K562 (cell line): ENCODE results near the gene KHSRP. TPM values are rescaled to one million over a fixed set of nuclear protein-coding genes. Genes with fewer than 3 reads are reported as not detected.

Experiments used
- ATAC-seq: fragments of 200-7000 bp; cut with Tn5 transposase; 3 replicates; pipeline ENCODE4 v1.9.1; 2020; ENCODE audit warnings: moderate library complexity
- BruUV-seq: library from RNA; stranded (reverse); fragments of 400-500 nt; replicated peaks from 2 replicates; lab custom pipeline; 2021; lab: Mats Ljungman, UMichigan
- CTCF ChIA-PET: fragments of 300-600 bp; formaldehyde crosslinking; extraction: SDS; loops from one replicate; lab custom pipeline; 2021; ENCODE audit warnings: low intra/inter-chr PET ratio; lab: Yijun Ruan, JAX
- POLR2A ChIA-PET: fragments of 300-600, 350-650 bp; sonication (Branson Sonifier 250); formaldehyde crosslinking; extraction: SDS; loops from one replicate; lab custom pipeline; 2021; ENCODE audit warnings: antibody characterized with exemption, inconsistent platforms; lab: Yijun Ruan, JAX
- DNase-seq, 4 experiments: peaks; one replicate each; pipeline versions ENCODE4 v3.0.0 to v3.0.0-alpha.2; 2011 to 2018; ENCODE audit warnings: low spot score in 3 of 4, mixed read lengths in 3 of 4; ENCODE audit errors: extremely low read depth in 1 of 4
- FAIRE-seq: peaks from 2 replicates; lab custom pipeline; 2011; peaks lifted over from hg19 to GRCh38; lab: Jason Lieb, UNC
- H2AFZ ChIP-seq: 2 replicates; pipeline ENCODE4 v1.6.0; 2011; ENCODE audit warnings: low read depth, low read length, control low read depth, inconsistent platforms
- H3K27ac ChIP-seq: fragments of 200-600 bp; 3 replicates; pipeline ENCODE4 v1.8.0; 2011; ENCODE audit warnings: low read depth, mild to moderate bottlenecking, control low read depth, inconsistent platforms, low read length, moderate library complexity, mixed read lengths; ENCODE audit errors: extremely low read depth
- H3K27me3 ChIP-seq, 2 experiments: fragments of 300-600 bp in 1 of 2; 2 replicates in 1 of 2; 3 replicates in 1 of 2; pipeline versions ENCODE4 v1.6.0 to v1.8.0; 2011; ENCODE audit warnings: inconsistent platforms in 2 of 2, low read length in 2 of 2, mild to moderate bottlenecking in 1 of 2, mixed read lengths in 1 of 2, moderate library complexity in 1 of 2; ENCODE audit not compliant: control insufficient read depth in 2 of 2, insufficient read depth in 2 of 2
- H3K36me3 ChIP-seq: fragments of 300-600 bp; 3 replicates; pipeline ENCODE4 v1.8.0; 2011; ENCODE audit warnings: mild to moderate bottlenecking, low read length, inconsistent platforms; ENCODE audit not compliant: control insufficient read depth, insufficient read depth
- H3K4me1 ChIP-seq, 2 experiments: fragments of 200-600 bp in 1 of 2; replicated peaks in 1 of 2; 2 replicates in 1 of 2; 3 replicates in 1 of 2; pipeline versions ENCODE4 v1.5.1 to v1.8.0; 2011; ENCODE audit warnings: inconsistent platforms in 2 of 2, low read length in 2 of 2, mild to moderate bottlenecking in 1 of 2, mixed read lengths in 1 of 2, moderate library complexity in 1 of 2; ENCODE audit not compliant: control insufficient read depth in 2 of 2, insufficient read depth in 2 of 2
- H3K4me2 ChIP-seq: 2 replicates; pipeline ENCODE4 v1.6.1; 2011; ENCODE audit warnings: low read length, control low read depth, inconsistent platforms, mixed read lengths; ENCODE audit not compliant: insufficient read depth
- H3K4me3 ChIP-seq: fragments of 200-600 bp; sonication (generic), shearing (Covaris generic); 2 replicates; pipeline ENCODE4 v1.5.1; 2016; ENCODE audit warnings: control low read depth, inconsistent platforms
- H3K79me2 ChIP-seq: fragments of 200-600 bp; 3 replicates; pipeline ENCODE4 v1.8.0; 2011; ENCODE audit warnings: low read length, inconsistent platforms; ENCODE audit not compliant: control insufficient read depth, insufficient read depth
- H3K9ac ChIP-seq, 2 experiments: 2 replicates each; pipeline versions ENCODE4 v1.6.0 to v1.6.1; 2011; ENCODE audit warnings: low read depth in 2 of 2, low read length in 2 of 2, control low read depth in 1 of 2, inconsistent platforms in 1 of 2, mild to moderate bottlenecking in 1 of 2, mixed read lengths in 1 of 2; ENCODE audit not compliant: insufficient read depth in 1 of 2
- H3K9me1 ChIP-seq: one replicate; pipeline ENCODE4 v1.6.0; 2011; ENCODE audit warnings: inconsistent platforms, mild to moderate bottlenecking, low read length, moderate library complexity; ENCODE audit not compliant: control insufficient read depth, insufficient read depth
- H3K9me3 ChIP-seq: replicated peaks from 2 replicates; pipeline ENCODE4 v1.5.1; 2011; ENCODE audit warnings: low read depth, low read length, inconsistent platforms; ENCODE audit not compliant: control insufficient read depth, insufficient read depth
- H4K20me1 ChIP-seq: replicated peaks from 2 replicates; pipeline ENCODE4 v1.6.1; 2011; ENCODE audit warnings: low read length, inconsistent platforms, mixed read lengths; ENCODE audit not compliant: control insufficient read depth, insufficient read depth
- CAMTA2 ChIP-seq: fragments of 250-450 bp; sonication (Bioruptor Pico); conservative IDR thresholded peaks from 2 replicates; pipeline ENCODE4 v1.5.1; 2022
- HDAC8 ChIP-seq: fragments of 450-650 bp; IDR thresholded peaks from 2 replicates; pipeline ENCODE4 v1.6.1; 2016; ENCODE audit warnings: mild to moderate bottlenecking, missing genetic modification characterization, moderate library complexity, missing compliant biosample characterization
- HDGF ChIP-seq: fragments of 450-650 bp; IDR thresholded peaks from 2 replicates; pipeline ENCODE4 v1.6.1; 2016
- HEY1 ChIP-seq: fragments of 250-450 bp; sonication (Bioruptor Pico); IDR thresholded peaks from 2 replicates; pipeline ENCODE4 v1.5.0; 2020; ENCODE audit warnings: mild to moderate bottlenecking, moderate library complexity, borderline replicate concordance
- HMG20B ChIP-seq: fragments of 250-450 bp; sonication (Bioruptor Pico); IDR thresholded peaks from 2 replicates; pipeline ENCODE4 v1.5.0; 2021; ENCODE audit warnings: mild to moderate bottlenecking
- KAT7 ChIP-seq: sonication (generic); formaldehyde crosslinking; IDR thresholded peaks from 2 replicates; pipeline ENCODE4 v1.8.0; 2022; ENCODE audit warnings: missing genetic modification reagents, mild to moderate bottlenecking, borderline replicate concordance
- MCM2 ChIP-seq: fragments of 450-650 bp; IDR thresholded peaks from 2 replicates; pipeline ENCODE4 v1.6.1; 2017; ENCODE audit warnings: low read depth, mild to moderate bottlenecking
- NRF1 ChIP-seq, 2 experiments: fragments of 450-650 bp; IDR thresholded peaks in 1 of 2; conservative IDR thresholded peaks in 1 of 2; 2 replicates each; pipeline ENCODE4 v1.6.1; 2014; ENCODE audit warnings: mild to moderate bottlenecking in 2 of 2
- POLR3A ChIP-seq: IDR thresholded peaks from 2 replicates; pipeline ENCODE4 v1.6.1; 2011; ENCODE audit warnings: borderline replicate concordance, mild to moderate bottlenecking, moderate library complexity; ENCODE audit not compliant: insufficient read length, insufficient read depth; ENCODE audit errors: extremely low read depth
- RFX5 ChIP-seq: IDR thresholded peaks from 2 replicates; pipeline ENCODE4 v1.6.1; 2011; ENCODE audit warnings: low read depth, mild to moderate bottlenecking, improper control_type of control experiment, low read length
- SMARCE1 ChIP-seq: fragments of 450-650 bp; IDR thresholded peaks from 2 replicates; pipeline ENCODE4 v1.7.1; 2016; ENCODE audit warnings: mild to moderate bottlenecking
- ZNF134 ChIP-seq: fragments of 250-450 bp; sonication (Bioruptor Pico); conservative IDR thresholded peaks from 2 replicates; pipeline ENCODE4 v1.4.0; 2020
- ZNF551 ChIP-seq: fragments of 250-450 bp; sonication (Bioruptor Pico); IDR thresholded peaks from 2 replicates; pipeline ENCODE4 v1.5.0; 2021; ENCODE audit warnings: mild to moderate bottlenecking, moderate library complexity
- ZNF583 ChIP-seq: fragments of 250-450 bp; sonication (Bioruptor Pico); IDR thresholded peaks from 2 replicates; pipeline ENCODE4 v1.4.0; 2020
- WGBS: fragments of 100-300 bp; shearing (Covaris generic); methylation state at CpG from one replicate; pipeline ENCODE4 v1.1.6; 2016; ENCODE audit warnings: low coverage, mixed read lengths; ENCODE audit not compliant: insufficient coverage; ENCODE audit errors: missing lambda C conversion rate; 5-methylcytosine and 5-hydroxymethylcytosine counted together
- in situ Hi-C: fragments of 300-500 bp; cut with MboI; formaldehyde crosslinking; loops from 4 replicates; pipeline ENCODE4 v1.15.0; 2018; ENCODE audit warnings: inconsistent platforms, mixed read lengths
- intact Hi-C: fragments of 100-400 bp; cut with micrococcal nuclease; formaldehyde crosslinking; loops from 2 replicates; pipeline ENCODE4 v1.14.2; 2022
- polyA plus RNA-seq, 8 experiments: library from polyadenylated mRNA; depleted of rRNA in 4 of 8; stranded (reverse) in 5 of 8; unstranded in 3 of 8; fragments of >200 nt; fragmentation: Nextera tagmentation in 2 of 8; fragmentation: Illumina TruSeq in 1 of 8; extraction: Ambion mirVana in 2 of 8; extraction: Trizol in 1 of 8; gene quantifications; 2 replicates each; pipeline versions ENCODE4 v1.2.1 to v1.2.3, GENCODE V29; 2011 to 2014; ENCODE audit warnings: inconsistent platforms in 1 of 8, missing spikeins in 1 of 8
- total RNA-seq, 7 experiments: library from RNA; depleted of rRNA in 6 of 7; stranded (reverse); fragments of >200 nt in 6 of 7; fragmentation: Illumina TruSeq in 2 of 7; extraction: Trizol in 2 of 7; gene quantifications; 2 replicates each; pipeline versions ENCODE4 v1.2.1 to v1.2.3, GENCODE V29; 2011 to 2021; ENCODE audit warnings: low replicate concordance in 1 of 7
- TF ChIP-seq, protein P1 (sequence below), 2 experiments: IDR thresholded peaks in 1 of 2; conservative IDR thresholded peaks in 1 of 2; 2 replicates each; pipeline ENCODE4 v1.6.1; 2016; ENCODE audit warnings: low read depth in 2 of 2, mild to moderate bottlenecking in 1 of 2, missing compliant biosample characterization in 1 of 2, missing genetic modification characterization in 1 of 2, moderate library complexity in 1 of 2
- TF ChIP-seq, protein P2 (sequence below), 2 experiments: fragments of 450-650 bp; conservative IDR thresholded peaks; 2 replicates each; pipeline ENCODE4 v1.6.1; 2017; ENCODE audit warnings: mild to moderate bottlenecking in 2 of 2, moderate library complexity in 2 of 2
- TF ChIP-seq, protein P3 (sequence below): sonication (generic); formaldehyde crosslinking; IDR thresholded peaks from 2 replicates; pipeline ENCODE4 v1.8.0; 2022; ENCODE audit warnings: mild to moderate bottlenecking, missing genetic modification reagents

The KHSRP gene
- total and polyA plus RNA-seq, 9 of the 15 experiments (the other 6 are each of a cell fraction or from before 2014, with no cell fraction given), result 4.2 to 564 (median 139) TPM

DNA sequence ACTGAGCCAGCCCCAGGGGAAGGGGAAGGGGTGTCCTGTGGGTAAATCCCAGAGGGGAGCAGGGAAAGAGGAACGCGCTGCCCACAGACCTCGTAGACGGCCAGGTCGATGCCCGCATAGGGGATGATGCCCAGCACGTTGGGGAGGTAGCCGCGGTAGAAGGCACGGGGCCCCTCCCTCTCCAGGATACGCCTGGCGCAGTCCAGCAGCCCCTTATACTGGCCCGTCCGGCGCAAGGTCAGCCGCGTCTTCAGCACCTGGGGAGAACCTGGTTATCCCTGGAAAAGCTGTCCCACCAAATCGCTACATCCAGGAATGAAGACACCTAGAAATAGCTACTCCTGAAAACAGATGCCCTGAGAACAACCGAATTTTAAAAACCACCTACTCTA, 27.6 kb upstream of the KHSRP start (continued):
- TF ChIP-seq, protein P1, sequence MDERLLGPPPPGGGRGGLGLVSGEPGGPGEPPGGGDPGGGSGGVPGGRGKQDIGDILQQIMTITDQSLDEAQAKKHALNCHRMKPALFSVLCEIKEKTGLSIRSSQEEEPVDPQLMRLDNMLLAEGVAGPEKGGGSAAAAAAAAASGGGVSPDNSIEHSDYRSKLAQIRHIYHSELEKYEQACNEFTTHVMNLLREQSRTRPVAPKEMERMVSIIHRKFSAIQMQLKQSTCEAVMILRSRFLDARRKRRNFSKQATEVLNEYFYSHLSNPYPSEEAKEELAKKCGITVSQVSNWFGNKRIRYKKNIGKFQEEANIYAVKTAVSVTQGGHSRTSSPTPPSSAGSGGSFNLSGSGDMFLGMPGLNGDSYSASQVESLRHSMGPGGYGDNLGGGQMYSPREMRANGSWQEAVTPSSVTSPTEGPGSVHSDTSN (CRISPR knock-in tag; IDR thresholded peaks at IDR 0.05; ENCODE audit: low read depth), result no peak
- TF ChIP-seq, protein P1 (tag; conservative IDR thresholded peaks at IDR 0.05; ENCODE audit: low read depth), result no peak

DNA sequence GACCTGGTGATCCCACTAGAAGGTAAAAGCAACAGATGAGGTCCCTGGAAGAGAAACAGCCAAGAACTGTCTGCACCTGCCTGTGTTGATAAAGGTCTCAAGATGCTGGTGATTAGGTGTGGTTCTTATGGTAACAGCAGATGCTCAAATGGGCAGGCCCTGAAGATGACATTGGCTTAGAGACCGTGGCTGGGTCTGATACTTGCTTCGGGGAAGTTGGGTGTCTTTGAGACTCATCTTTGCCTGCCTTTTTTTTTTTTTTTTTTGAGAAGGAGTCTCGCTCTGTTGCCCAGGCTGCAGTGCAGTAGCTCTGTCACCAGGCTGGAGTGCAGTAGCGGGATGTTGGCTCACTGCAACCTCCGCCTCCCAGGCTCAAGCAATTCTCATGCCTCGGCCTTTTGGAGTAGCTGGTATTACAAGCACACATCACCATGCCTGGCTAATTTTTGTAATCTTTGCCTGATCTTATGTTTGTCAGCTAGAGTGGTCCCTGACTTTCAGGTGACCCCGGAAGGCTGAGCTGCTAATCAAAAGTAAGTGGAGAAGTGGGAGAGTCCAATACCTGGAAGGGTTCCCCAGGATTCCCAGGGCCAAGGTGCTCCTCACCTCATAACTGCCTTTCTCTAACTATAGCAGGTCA, 27.1 kb upstream of the KHSRP start:
- Histone ChIP-seq H3K4me2 (no peak overlapping the region), H3K4me3 (no peak overlapping the region), H3K4me1 (peaks cover 0 to 3% of the 10 kb centered on the region in 2 experiments; a peak in 1 of 5 replicates), H3K9ac (no peak overlapping the region), H2AFZ (no peak overlapping the region), H3K79me2 (no peaks in the 10 kb centered on the region), H3K9me1 (no peaks in the 10 kb centered on the region), H4K20me1 (no peaks in the 10 kb centered on the region), H3K36me3 (peaks cover 55% of the 10 kb centered on the region), H3K9me3 (peaks cover 24% of the 10 kb centered on the region), H3K27me3 (no peaks in the 10 kb centered on the region), H3K27ac (no peak overlapping the region)
- in situ Hi-C loops (no loop called here), intact Hi-C loops (no loop called here)
- ATAC-seq (no peak), DNase-seq (no peak), FAIRE-seq (no peak)
- CTCF ChIA-PET, result no interaction called here
- BruUV-seq, result no TSS peak
- 94% methylated on average over 6 of the region's 7 CpGs for WGBS
- POLR2A ChIA-PET, result interaction anchor here (0.6 kb wide), 1 partner anchor 158 kb away, joined by 3 read pairs; no protein-coding TSS in a partner anchor
- TF ChIP-seq, protein P2, sequence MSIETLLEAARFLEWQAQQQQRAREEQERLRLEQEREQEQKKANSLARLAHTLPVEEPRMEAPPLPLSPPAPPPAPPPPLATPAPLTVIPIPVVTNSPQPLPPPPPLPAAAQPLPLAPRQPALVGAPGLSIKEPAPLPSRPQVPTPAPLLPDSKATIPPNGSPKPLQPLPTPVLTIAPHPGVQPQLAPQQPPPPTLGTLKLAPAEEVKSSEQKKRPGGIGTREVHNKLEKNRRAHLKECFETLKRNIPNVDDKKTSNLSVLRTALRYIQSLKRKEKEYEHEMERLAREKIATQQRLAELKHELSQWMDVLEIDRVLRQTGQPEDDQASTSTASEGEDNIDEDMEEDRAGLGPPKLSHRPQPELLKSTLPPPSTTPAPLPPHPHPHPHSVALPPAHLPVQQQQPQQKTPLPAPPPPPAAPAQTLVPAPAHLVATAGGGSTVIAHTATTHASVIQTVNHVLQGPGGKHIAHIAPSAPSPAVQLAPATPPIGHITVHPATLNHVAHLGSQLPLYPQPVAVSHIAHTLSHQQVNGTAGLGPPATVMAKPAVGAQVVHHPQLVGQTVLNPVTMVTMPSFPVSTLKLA (conservative IDR thresholded peaks at IDR 0.05), result no peak
- TF ChIP-seq MCM2 (no peak), CAMTA2 (CRISPR knock-in tag) (no peak), ZNF134 (CRISPR knock-in tag) (no peak), SMARCE1 (no peak), HMG20B (no peak), HDGF (no peak), KAT7 (CRISPR knock-in tag) (no peak), ZNF583 (CRISPR knock-in tag) (no peak), ZNF551 (no peak), NRF1 (conservative IDR thresholded peaks at IDR 0.05 in 1 of 2, IDR thresholded peaks at IDR 0.05 in 1 of 2) (no peak), POLR3A (no peak), HDAC8 (no peak), RFX5 (no peak), HEY1 (CRISPR knock-in tag) (no peak)
- TF ChIP-seq, protein P3, sequence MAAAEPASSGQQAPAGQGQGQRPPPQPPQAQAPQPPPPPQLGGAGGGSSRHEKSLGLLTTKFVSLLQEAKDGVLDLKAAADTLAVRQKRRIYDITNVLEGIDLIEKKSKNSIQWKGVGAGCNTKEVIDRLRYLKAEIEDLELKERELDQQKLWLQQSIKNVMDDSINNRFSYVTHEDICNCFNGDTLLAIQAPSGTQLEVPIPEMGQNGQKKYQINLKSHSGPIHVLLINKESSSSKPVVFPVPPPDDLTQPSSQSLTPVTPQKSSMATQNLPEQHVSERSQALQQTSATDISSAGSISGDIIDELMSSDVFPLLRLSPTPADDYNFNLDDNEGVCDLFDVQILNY (CRISPR knock-in tag), result no peak
